Measurements from ENCODE around the gene FGF12.
"Not testable (repeated sequence)": the region's sequence is repeated elsewhere in the genome, so short reads cannot be mapped to it uniquely, and the experiment has no call there.

Gene FGF12

GRCh38 chr3:192577271-192577670 is 150.1 kb downstream of the FGF12 start:
- DNase-seq: no peak

- not testable (repeated sequence) for DNase-seq
These were observed 150.6 kb downstream of the FGF12 start for GRCh38 chr3:192576704-192577103.

DNA sequence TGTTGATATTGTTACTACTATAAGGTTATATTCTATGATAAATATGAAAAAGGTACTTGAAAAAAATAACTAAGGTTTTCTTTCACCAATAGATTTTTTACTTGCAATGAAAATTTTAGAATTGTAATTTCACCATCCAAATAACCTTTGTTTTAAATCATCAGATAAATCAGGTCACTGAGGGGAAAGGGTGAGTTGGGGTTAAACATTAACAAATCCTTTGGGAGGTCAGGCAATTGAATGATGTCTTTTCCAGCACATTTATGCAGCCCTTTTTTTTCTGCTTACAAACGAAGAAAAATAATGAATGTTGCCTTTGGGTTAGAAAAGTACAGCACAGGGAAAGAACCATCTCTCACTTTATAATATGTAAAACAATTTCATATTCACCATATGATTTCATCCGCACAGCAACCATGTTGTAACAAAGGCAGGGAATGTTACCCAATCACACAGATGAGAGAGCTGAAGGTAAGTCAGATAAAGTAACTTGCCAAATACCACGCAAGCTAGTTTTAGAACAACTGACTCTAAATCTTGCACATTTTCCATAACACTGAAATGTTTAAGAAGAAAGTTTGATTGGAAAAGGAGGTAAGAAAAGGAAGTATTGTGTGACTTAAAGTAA is 151.3 kb downstream of the FGF12 start:
- no peak for DNase-seq

DNA sequence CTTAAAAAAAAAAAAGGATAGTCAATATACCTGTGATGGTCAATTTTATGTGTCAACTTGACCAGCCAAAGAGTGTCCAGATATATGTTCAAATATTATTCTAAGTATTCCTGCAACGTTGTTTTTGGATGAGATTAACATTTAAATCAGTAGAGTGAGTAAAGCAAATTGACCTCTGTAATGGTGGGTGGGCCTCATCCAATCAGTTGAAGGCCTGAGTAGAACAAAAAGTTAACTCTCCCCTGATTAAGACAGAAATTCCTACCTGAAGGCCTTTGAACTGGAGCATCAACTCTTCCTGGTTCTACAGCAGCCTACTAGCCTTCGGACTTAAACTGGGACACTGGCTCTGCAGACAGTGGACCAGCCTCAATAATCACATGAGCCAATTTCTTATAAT is 154.1 kb downstream of the FGF12 start:
- DNase-seq: no peak

DNA sequence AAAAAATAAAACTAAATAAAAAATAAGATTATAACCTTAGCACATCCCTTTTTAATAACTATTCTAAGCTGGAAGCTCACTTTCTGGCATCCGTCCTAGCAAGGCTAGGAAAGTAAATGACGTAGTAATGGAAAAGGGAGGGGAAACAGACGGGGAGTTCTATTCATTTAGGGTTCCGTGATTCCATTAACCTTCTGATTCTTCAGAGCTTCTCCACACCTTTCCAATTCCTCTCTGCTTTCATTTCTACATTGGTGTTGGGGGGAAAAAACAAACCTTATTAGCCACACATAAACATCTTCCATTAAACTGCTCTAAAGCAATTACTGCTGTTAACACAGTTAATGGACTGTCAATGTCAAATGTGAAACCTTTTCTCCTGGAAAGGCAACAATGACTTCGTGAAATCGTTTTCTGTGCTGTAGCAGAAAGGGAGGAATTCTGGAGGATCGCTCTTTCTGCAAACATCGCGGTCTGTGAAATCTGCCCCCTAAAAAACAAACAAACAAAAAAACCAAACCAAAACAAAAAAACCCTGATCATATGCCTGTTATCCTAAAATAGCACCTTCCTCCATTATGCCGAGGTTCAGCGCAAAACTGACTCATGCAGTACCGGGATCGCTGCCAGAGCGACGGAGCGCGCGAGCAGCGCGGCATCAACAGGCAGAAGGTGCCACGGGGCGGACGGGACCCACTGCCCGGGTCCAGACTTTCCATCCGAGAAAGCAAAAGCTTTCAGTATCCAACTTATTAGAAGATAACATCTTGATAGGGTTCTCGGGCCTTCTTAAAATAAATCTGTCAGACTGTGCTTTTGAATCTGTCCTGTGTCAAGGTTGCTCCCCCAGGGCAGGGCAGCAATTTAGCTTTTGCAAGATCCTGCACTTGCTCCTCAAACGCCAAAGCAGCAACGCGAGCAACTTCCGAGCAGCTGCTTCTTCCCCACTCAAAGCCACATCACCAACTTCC is 156.2 kb downstream of the FGF12 start:
- DNase-seq: peak; percentile 57

- DNase-seq: no peak
These were observed 157.0 kb downstream of the FGF12 start for GRCh38 chr3:192570315-192570714.

GRCh38 chr3:192566706-192567290 is 160.5 kb downstream of the FGF12 start:
- peak; percentile 77 for DNase-seq

DNA sequence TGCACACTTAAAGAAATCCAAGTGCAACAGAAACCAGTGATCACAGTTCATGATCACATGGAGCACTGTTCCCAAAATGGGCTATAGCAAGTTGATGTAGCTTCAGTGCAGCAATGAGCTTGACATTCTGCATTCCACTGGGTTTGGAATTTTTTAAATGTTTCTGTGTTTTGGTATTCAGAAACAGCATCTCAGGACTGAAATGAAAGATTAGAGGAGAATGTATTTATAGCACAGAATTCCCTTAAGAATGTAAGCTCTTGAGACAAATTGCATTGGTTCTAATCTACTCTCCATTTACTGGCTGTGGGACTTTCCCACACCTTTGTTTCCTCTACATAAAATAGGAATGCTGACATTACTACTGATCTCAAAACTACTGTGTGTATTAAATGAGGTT is 162.7 kb downstream of the FGF12 start:
- no peak for DNase-seq

GRCh38 chr3:192563417-192563816 is 163.9 kb downstream of the FGF12 start:
- no peak for DNase-seq

DNA sequence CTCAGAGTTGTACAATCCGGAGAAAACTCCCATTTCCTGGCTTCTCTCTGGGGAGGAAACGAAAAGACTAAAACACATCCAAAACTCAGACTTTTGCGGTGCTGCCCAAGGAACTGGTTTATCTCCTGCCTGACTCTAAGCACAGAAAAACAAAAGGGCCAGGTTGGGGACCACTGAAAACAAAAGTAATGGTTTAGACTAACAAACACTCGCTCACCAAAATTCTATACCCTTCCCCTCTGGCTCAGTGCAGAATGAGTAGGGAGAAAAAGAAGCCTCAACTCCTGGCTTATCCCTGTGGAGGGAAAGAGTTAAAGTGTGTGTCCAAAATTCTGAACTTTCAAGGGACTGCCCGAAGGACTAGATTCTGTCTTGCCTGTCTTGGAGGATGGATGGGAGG is 173.6 kb downstream of the FGF12 start:
- no peak for DNase-seq

DNA sequence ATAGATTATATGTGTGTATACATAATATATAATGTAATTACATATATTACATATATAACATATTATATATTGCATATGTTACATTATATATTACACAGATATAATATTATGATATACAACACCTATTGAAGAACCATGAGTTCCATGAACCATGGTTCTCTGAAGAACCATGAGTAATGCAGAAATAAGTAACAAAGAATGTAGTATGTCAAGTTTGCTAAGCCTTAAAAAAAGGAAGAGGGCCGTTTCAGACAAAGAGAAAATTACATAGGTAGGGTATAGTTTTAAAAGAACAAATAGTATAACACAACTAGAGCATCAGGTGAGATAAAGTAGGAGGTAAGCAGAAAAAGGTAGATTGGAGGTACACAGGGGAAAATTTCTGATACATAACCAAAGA is 177.0 kb downstream of the FGF12 start:
- no peak for DNase-seq

GRCh38 chr3:192545333-192545732 is 182.0 kb downstream of the FGF12 start:
- no peak for DNase-seq

DNA sequence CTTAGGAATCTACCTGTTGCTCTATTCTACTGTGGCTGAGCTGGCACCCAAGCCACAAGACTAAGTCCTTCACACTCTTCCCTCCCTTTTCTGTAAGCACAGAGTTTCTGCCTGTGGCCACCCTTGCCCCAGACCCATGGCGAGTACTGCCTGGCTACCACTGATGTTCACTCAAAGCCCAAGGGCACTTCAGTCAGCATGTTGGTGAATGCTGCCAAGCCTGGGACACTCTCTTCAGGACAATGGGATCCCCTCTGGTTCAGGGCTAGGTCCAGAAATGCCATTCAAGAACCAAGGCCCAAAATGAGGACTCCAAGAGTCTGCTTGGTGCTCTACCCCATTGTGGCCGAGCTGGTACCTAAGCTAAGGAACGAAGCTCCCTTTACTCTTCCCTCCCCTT is 184.2 kb downstream of the FGF12 start:
- DNase-seq: no peak

DNA sequence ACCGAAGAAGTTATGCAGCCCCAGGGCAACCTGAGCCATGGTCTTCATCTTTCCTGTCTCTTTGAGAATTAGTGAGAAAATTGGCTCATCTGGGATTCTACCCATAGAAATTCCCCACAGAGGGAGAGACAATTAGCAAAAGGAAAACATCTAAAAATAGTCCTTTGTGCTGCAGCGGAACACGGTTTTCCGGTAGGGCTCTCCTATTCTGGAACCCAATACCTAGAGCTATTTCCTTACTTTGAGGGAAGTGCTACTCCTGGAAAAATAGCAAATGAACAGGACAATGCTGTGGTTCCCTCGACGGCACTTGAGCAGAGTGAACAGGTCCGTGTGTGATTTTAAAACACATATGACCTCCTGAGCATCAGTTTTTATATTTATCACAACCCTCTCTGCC is 210.5 kb downstream of the FGF12 start:
- peak; percentile 50 for DNase-seq

DNA sequence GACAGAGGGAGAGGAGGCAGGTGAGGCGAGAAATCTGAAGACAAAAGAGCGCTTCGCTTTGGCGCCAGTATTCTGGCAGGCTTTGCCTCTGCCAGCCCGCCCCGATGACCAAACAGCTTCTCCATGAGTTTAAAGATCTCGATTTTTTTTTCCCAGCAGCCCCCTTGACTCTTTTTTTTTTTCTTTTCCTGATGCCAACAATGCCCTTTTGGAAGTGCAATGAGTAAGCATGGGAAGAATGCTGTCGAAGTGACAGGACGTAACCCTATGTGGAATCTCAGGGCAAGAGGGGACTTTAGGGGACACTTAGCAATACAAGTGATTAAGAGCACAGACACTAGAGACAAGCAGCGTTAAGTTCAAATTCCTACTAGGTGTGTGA is 211.7 kb downstream of the FGF12 start:
- DNase-seq: no peak

GRCh38 chr3:192514754-192515663 is 212.3 kb downstream of the FGF12 start:
- DNase-seq: peak; percentile 91

DNA sequence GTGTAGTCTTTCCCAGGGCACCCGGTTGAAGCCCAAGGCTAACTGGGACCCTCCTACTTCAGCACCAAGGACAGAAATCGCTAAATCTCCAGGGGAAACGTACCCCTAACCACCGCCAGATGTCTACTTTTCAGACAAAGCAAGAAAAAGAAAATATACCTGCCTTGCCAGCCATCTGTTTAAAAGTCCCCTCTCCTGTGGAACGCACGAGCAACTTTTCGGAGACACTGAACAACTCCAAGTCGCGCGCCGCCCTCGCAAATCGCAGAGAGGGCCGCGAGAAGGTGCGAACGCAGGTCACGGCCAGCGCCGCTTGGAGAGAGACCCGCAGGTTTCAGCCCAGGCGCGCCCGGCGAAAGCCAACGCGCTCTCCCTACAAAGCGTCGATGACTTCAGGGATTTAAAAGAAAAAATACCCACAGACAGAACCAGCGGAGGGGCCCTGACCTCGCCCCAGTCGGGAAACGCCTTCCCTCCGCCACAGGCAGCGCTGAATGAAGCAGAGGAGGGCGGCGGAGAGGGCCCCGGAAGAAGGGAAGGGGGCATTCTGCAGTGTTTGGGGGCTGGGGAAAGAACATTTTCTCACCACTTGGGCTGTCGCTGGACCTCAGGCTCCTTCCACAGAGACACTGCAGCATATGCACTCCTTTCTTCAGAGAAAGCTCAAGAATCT is 213.1 kb downstream of the FGF12 start:
- peak; percentile 75 for DNase-seq

DNA sequence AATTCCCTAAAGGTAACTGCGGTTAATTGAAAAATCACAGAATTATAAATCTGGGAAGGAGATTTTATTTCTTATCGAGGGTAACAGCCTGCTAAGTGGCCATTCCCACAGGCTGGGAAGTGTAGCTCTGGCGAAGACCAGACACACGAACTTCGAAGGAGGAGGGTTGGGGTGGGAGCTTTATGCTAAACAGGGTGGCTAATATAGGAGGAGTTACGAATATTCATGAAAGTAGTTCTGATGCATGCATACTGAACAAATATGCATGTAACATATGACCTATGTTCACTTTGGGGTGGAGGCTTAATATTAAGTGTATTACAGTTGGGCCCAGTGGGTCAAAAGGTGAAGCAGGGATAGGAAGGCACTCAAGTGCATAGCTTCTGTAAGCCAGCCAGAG is 221.6 kb downstream of the FGF12 start:
- DNase-seq: no peak

GRCh38 chr3:192501401-192501800 is 225.9 kb downstream of the FGF12 start:
- DNase-seq: no peak

- no peak for DNase-seq
These were observed 230.3 kb downstream of the FGF12 start for GRCh38 chr3:192496905-192497587.

- no peak for DNase-seq
These were observed 233.2 kb downstream of the FGF12 start for GRCh38 chr3:192494174-192494573.

- DNase-seq: no peak
These were observed 236.6 kb downstream of the FGF12 start for GRCh38 chr3:192490720-192491119.
